GM20000 (cell line): ENCODE measurements around the gene STK38L.

ENCODE experiments used
- DNase-seq: peaks from one replicate; pipeline ENCODE4 v3.0.0; 2012; ENCODE audit warnings: low spot score
- TF ChIP-seq, protein P1 (sequence below): IDR thresholded peaks from 2 replicates; pipeline ENCODE4 v1.5.1; 2012; ENCODE audit warnings: mild to moderate bottlenecking, control low read depth; ENCODE audit errors: extremely low read depth, missing control alignments

The STK38L gene

DNA sequence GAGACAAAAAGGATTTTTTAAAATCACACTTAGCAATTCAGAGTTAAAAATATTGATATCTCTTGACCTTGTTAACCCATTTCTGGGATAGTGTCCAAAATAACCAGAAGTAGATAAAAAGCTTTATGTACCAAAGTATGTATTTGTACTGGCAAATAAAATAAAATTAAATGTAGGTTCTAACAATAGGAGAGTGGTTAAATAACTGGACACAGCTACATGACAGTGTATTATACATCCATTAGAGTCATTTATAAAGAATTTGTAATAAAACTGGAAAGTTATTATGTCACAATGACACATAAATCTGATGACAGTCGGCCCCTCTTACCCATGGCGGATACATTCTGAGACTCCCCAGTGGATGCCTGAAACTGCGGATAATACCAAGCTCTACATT is 122.5 kb downstream of the STK38L start:
- TF ChIP-seq, protein P1, sequence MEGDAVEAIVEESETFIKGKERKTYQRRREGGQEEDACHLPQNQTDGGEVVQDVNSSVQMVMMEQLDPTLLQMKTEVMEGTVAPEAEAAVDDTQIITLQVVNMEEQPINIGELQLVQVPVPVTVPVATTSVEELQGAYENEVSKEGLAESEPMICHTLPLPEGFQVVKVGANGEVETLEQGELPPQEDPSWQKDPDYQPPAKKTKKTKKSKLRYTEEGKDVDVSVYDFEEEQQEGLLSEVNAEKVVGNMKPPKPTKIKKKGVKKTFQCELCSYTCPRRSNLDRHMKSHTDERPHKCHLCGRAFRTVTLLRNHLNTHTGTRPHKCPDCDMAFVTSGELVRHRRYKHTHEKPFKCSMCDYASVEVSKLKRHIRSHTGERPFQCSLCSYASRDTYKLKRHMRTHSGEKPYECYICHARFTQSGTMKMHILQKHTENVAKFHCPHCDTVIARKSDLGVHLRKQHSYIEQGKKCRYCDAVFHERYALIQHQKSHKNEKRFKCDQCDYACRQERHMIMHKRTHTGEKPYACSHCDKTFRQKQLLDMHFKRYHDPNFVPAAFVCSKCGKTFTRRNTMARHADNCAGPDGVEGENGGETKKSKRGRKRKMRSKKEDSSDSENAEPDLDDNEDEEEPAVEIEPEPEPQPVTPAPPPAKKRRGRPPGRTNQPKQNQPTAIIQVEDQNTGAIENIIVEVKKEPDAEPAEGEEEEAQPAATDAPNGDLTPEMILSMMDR, result no peak
- DNase-seq, result no peak

DNA sequence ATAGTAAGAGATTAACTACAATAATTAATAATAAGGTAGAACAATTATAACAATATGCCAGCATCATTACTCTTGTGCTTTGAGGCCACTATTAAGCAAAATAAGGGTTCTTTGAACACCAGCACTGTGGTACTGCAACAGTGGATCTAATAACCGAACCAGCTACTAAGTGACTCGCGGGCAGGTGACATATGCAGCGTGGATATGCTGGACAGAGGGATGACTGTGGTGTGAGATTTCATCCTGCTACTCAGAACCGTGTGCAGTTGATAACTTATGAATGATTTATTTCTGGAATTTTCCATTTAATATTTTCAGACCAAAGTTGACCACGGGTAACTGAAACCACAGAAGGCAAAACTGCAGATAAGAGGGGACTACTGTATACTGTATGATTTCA is 123.0 kb downstream of the STK38L start:
- TF ChIP-seq, protein P1, result no peak
- DNase-seq, result no peak
